HepG2 (cell line): ENCODE data around the gene CD81. TPM values are rescaled to one million over a fixed set of nuclear protein-coding genes. Genes with fewer than 3 reads are reported as not detected.

Experiments used
- ATAC-seq: fragments of 200-7000 bp; cut with Tn5 transposase; 3 replicates; pipeline ENCODE4 v1.9.1; 2020; ENCODE audit warnings: mild to moderate bottlenecking, moderate library complexity
- BruUV-seq: library from RNA; stranded (reverse); fragments of 400-500 nt; replicated peaks from 2 replicates; lab custom pipeline; 2021; lab: Mats Ljungman, UMichigan
- CTCF ChIA-PET: fragments of 300-600 bp; formaldehyde crosslinking; extraction: SDS; loops from one replicate; lab custom pipeline; 2021; ENCODE audit warnings: low total read pairs, inconsistent platforms, low intra/inter-chr PET ratio; lab: Yijun Ruan, JAX
- POLR2A ChIA-PET: fragments of 350-600 bp; sonication (Branson Sonifier 250); formaldehyde crosslinking; loops from one replicate; lab custom pipeline; 2020; ENCODE audit warnings: antibody characterized with exemption, inconsistent platforms; lab: Yijun Ruan, JAX
- DNase-seq: peaks from one replicate; pipeline ENCODE4 v3.0.0-alpha.2; 2015; ENCODE audit warnings: low spot score
- FAIRE-seq: peaks from 3 replicates; lab custom pipeline; 2011; peaks lifted over from hg19 to GRCh38; lab: Jason Lieb, UNC
- H2AFZ ChIP-seq: one replicate; pipeline ENCODE4 v1.6.1; 2011; ENCODE audit warnings: low read length, inconsistent platforms
- H3K27ac ChIP-seq: fragments of 300-600 bp; 3 replicates; pipeline ENCODE4 v1.8.0; 2011; ENCODE audit warnings: mixed run types, mild to moderate bottlenecking, mixed read lengths, low read length, inconsistent platforms; ENCODE audit not compliant: insufficient read depth; ENCODE audit errors: extremely low read length
- H3K27me3 ChIP-seq, 2 experiments: fragments of 200-600 bp in 1 of 2; 2 replicates in 1 of 2; 3 replicates in 1 of 2; pipeline versions ENCODE4 v1.6.0 to v1.8.0; 2011; ENCODE audit warnings: low read length in 2 of 2, mild to moderate bottlenecking in 2 of 2, moderate library complexity in 2 of 2, inconsistent platforms in 1 of 2; ENCODE audit not compliant: insufficient read depth in 2 of 2, control insufficient read depth in 1 of 2
- H3K36me3 ChIP-seq, 2 experiments: fragments of 200-600 bp in 1 of 2; replicated peaks in 1 of 2; 2 replicates in 1 of 2; 3 replicates in 1 of 2; pipeline versions ENCODE4 v1.5.1 to v1.8.0; 2011; ENCODE audit warnings: low read length in 2 of 2, inconsistent platforms in 1 of 2; ENCODE audit not compliant: insufficient read depth in 2 of 2, control insufficient read depth in 1 of 2
- H3K4me1 ChIP-seq: 2 replicates; pipeline ENCODE4 v1.5.1; 2012; ENCODE audit warnings: low read length, inconsistent platforms; ENCODE audit not compliant: insufficient read depth
- H3K4me2 ChIP-seq: 2 replicates; pipeline ENCODE4 v1.6.0; 2011; ENCODE audit warnings: low read depth, low read length, inconsistent platforms
- H3K4me3 ChIP-seq, 3 experiments: fragments of 200-600 bp in 1 of 3; sonication (generic), shearing (Covaris generic) in 1 of 3; replicated peaks in 1 of 3; 2 replicates each; pipeline ENCODE4 v1.5.1; 2011 to 2016; ENCODE audit warnings: low read length in 3 of 3, inconsistent platforms in 2 of 3, low read depth in 2 of 3, mild to moderate bottlenecking in 2 of 3, control low read depth in 1 of 3, mixed read lengths in 1 of 3; ENCODE audit not compliant: insufficient read depth in 1 of 3
- H3K79me2 ChIP-seq: one replicate; pipeline ENCODE4 v1.6.1; 2011; ENCODE audit warnings: low read length, inconsistent platforms; ENCODE audit not compliant: insufficient read depth
- H3K9ac ChIP-seq: 2 replicates; pipeline ENCODE4 v1.6.0; 2011; ENCODE audit warnings: mild to moderate bottlenecking, low read depth, low read length, inconsistent platforms; ENCODE audit not compliant: insufficient read depth
- H3K9me3 ChIP-seq: 2 replicates; pipeline ENCODE4 v1.5.1; 2012; ENCODE audit warnings: mild to moderate bottlenecking, low read length
- H4K20me1 ChIP-seq: 2 replicates; pipeline ENCODE4 v1.6.0; 2011; ENCODE audit warnings: inconsistent platforms, mild to moderate bottlenecking, low read length, moderate library complexity; ENCODE audit not compliant: insufficient read depth
- ADNP ChIP-seq: sonication (generic); formaldehyde crosslinking; IDR thresholded peaks from 2 replicates; pipeline ENCODE4 v1.4.0; 2020; ENCODE audit warnings: missing genetic modification reagents
- EED ChIP-seq: sonication (generic); formaldehyde crosslinking; IDR thresholded peaks from 2 replicates; pipeline ENCODE4 v1.5.0; 2020; ENCODE audit warnings: mild to moderate bottlenecking, missing genetic modification reagents
- HES4 ChIP-seq: sonication (generic); formaldehyde crosslinking; IDR thresholded peaks from 2 replicates; pipeline ENCODE4 v1.9.0; 2021; ENCODE audit warnings: mild to moderate bottlenecking, missing genetic modification reagents, borderline replicate concordance
- RNF2 ChIP-seq: fragments of 450-650 bp; conservative IDR thresholded peaks from 2 replicates; pipeline ENCODE4 v1.6.1; 2016; ENCODE audit warnings: low read depth
- SSRP1 ChIP-seq: IDR thresholded peaks from 2 replicates; pipeline ENCODE4 v1.6.1; 2016; ENCODE audit warnings: control low read depth
- ZFP37 ChIP-seq: sonication (generic); formaldehyde crosslinking; IDR thresholded peaks from 2 replicates; pipeline ENCODE4 v1.4.0; 2020; ENCODE audit warnings: missing genetic modification reagents, borderline replicate concordance
- ZNF232 ChIP-seq: sonication (generic); formaldehyde crosslinking; IDR thresholded peaks from 2 replicates; pipeline ENCODE4 v1.4.0; 2020; ENCODE audit warnings: missing genetic modification reagents, borderline replicate concordance
- WGBS: methylation state at CpG from one replicate; pipeline ENCODE4 v1.1.6; 2017; ENCODE audit warnings: low lambda C conversion rate; 5-methylcytosine and 5-hydroxymethylcytosine counted together
- in situ Hi-C: cut with HindIII; loops from 2 replicates; pipeline ENCODE4 v1.10.0; 2017; ENCODE audit warnings: low pct_unique_long_range_greater_than_20kb; ENCODE audit not compliant: extremely low pct_ligation_motif_present
- intact Hi-C: fragments of 100-400 bp; cut with micrococcal nuclease; formaldehyde crosslinking; loops from one replicate; pipeline ENCODE4 v1.10.0; 2022; ENCODE audit not compliant: unreplicated experiment
- polyA plus RNA-seq, 8 experiments: library from polyadenylated mRNA; depleted of rRNA in 3 of 8; stranded (reverse) in 7 of 8; unstranded in 1 of 8; fragments of >200 nt; fragmentation: Illumina TruSeq in 4 of 8; extraction: Trizol in 4 of 8; gene quantifications; 2 replicates each; pipeline versions ENCODE4 v1.2.1 to v1.2.3, GENCODE V29; 2011 to 2016; ENCODE audit warnings: low read depth in 4 of 8, missing spikeins in 1 of 8, mixed read lengths in 1 of 8; ENCODE audit not compliant: insufficient read depth in 1 of 8
- total RNA-seq, 5 experiments: library from RNA; depleted of rRNA; stranded (reverse); fragments of >200 nt; fragmentation: Illumina TruSeq; extraction: Trizol; gene quantifications; 2 replicates each; pipeline ENCODE4 v1.2.3, GENCODE V29; 2016; ENCODE audit warnings: low read depth in 1 of 5
- TF ChIP-seq, protein P1 (sequence below): sonication (generic); formaldehyde crosslinking; IDR thresholded peaks from 2 replicates; pipeline ENCODE4 v1.4.0; 2020; ENCODE audit warnings: mild to moderate bottlenecking, missing genetic modification reagents
- TF ChIP-seq, protein P2 (sequence below): sonication (generic); formaldehyde crosslinking; IDR thresholded peaks from 2 replicates; pipeline ENCODE4 v1.5.0; 2020; ENCODE audit warnings: missing genetic modification reagents

The CD81 gene
- total and polyA plus RNA-seq, 2 of the 13 experiments (the other 11 are each of a cell fraction or from before 2014, with no cell fraction given) = not detected

DNA sequence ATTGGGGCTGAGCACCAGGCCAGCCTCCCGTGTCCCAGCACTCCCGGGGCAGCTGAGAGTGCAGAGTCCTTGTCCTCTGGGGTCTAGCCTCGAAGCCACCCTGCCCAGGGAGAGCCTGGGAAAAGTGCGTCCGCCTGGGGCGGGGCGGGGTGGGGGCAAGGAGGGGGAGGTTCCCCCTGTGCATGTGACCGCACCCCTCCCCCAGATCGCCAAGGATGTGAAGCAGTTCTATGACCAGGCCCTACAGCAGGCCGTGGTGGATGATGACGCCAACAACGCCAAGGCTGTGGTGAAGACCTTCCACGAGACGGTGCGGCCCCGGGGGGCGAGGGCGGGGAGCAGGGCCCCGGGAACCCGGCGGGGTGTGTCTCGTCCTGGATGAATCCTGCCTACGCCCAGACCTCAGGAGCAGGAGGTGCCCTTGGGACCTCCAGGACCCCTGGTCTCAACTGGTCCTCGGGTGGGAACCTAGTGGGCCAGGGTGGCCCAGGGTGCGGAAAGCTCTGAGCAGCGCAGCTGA is 18.2 kb downstream of the CD81 start:
- no peak for DNase-seq
- no CpG with 5 or more reads among the region's 26 CpGs for WGBS
- no peak for FAIRE-seq
- Histone ChIP-seq H2AFZ (no peak overlapping the region), H4K20me1 (no peaks in the 10 kb centered on the region), H3K4me1 (peaks cover 12% of the 10 kb centered on the region), H3K27ac (no peak overlapping the region), H3K4me3 (no peak overlapping the region), H3K4me2 (no peak overlapping the region), H3K9me3 (no peaks in the 10 kb centered on the region), H3K79me2 (no peaks in the 10 kb centered on the region), H3K36me3 (no peaks in the 10 kb centered on the region), H3K9ac (no peak overlapping the region), H3K27me3 (peaks cover 8 to 23% of the 10 kb centered on the region in 2 experiments; a peak in 4 of 5 replicates)
- intact Hi-C loops = no loop called here
- no TSS peak for BruUV-seq
- ATAC-seq = no peak
- CTCF ChIA-PET = no interaction called here
- POLR2A ChIA-PET = no interaction called here
- in situ Hi-C loops = no loop called here
- no peak for TF ChIP-seq HES4
- no peak for TF ChIP-seq EED (CRISPR knock-in tag)
- TF ChIP-seq SSRP1 (CRISPR knock-in tag) = no peak
- no peak for TF ChIP-seq ADNP (CRISPR knock-in tag)
- TF ChIP-seq RNF2 = no peak
- TF ChIP-seq, protein P1, sequence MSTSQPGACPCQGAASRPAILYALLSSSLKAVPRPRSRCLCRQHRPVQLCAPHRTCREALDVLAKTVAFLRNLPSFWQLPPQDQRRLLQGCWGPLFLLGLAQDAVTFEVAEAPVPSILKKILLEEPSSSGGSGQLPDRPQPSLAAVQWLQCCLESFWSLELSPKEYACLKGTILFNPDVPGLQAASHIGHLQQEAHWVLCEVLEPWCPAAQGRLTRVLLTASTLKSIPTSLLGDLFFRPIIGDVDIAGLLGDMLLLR = no peak
- no peak for TF ChIP-seq ZNF232 (CRISPR knock-in tag)
- TF ChIP-seq, protein P2, sequence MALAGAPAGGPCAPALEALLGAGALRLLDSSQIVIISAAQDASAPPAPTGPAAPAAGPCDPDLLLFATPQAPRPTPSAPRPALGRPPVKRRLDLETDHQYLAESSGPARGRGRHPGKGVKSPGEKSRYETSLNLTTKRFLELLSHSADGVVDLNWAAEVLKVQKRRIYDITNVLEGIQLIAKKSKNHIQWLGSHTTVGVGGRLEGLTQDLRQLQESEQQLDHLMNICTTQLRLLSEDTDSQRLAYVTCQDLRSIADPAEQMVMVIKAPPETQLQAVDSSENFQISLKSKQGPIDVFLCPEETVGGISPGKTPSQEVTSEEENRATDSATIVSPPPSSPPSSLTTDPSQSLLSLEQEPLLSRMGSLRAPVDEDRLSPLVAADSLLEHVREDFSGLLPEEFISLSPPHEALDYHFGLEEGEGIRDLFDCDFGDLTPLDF (CRISPR knock-in tag) = no peak
- no peak for TF ChIP-seq ZFP37
